Measurements from ENCODE around the gene CLASP1. TPM values are rescaled to one million over a fixed set of nuclear protein-coding genes. Genes with fewer than 3 reads are reported as not detected.

CLASP1 gene
- total RNA-seq, 6 experiments from 2014 or later: 38.2 to 49.0 (median 41.1) TPM

- H3K4me3 Mint-ChIP-seq: no peak overlapping the region
- DNase-seq: no peak
- TF ChIP-seq CTCF (IDR thresholded peaks at IDR 0.05): no peak
- no peak overlapping the region for H3K27ac Mint-ChIP-seq
- H3K9me3 Mint-ChIP-seq: no peaks in the 10 kb centered on the region
- H3K4me1 Mint-ChIP-seq (ENCODE audit: low read depth): no peaks in the 10 kb centered on the region; the same call in 1 of the 2 replicates
- H3K27me3 Mint-ChIP-seq (ENCODE audit: insufficient read depth): peaks cover 53% of the 10 kb centered on the region
- H3K36me3 Mint-ChIP-seq (ENCODE audit: low read depth): no peaks in the 10 kb centered on the region
Measured at GRCh38 chr2:121287956-121288355, 361.3 kb downstream of the CLASP1 start.

Other genes with a start within 250 kb of the CLASP1 start
- gene RNU4ATAC, start 118.6 kb downstream of the CLASP1 start, total RNA-seq (2021; fragmentation: NEBNext Ultra II Directional; extraction: Animal tissue kit (Norgen Biotek cat#: 25700)): not detected
- gene NIFK, start 87.4 kb upstream of the CLASP1 start, total RNA-seq (2021; fragmentation: NEBNext Ultra II Directional; extraction: Animal tissue kit (Norgen Biotek cat#: 25700)): 10 to 100 TPM; 67.2 to 82.4 (median 73.3) TPM
- gene TSN, start 106.2 kb upstream of the CLASP1 start, total RNA-seq (2021; fragmentation: NEBNext Ultra II Directional; extraction: Animal tissue kit (Norgen Biotek cat#: 25700)): 10 to 100 TPM; 74.8 to 91.2 (median 83.2) TPM

All from HFFc6 (cell line).